HepG2 (cell line): Measurements from ENCODE around the gene BSG. TPM values are rescaled to one million over a fixed set of nuclear protein-coding genes. Genes with fewer than 3 reads are reported as not detected.
A peak's percentile ranks its signal among the peaks of the same experiment; 100 is the strongest.

ENCODE experiments used
- ARID4A ChIP-seq: sonication (generic); formaldehyde crosslinking; IDR thresholded peaks from 2 replicates; pipeline ENCODE4 v1.5.0; 2020; ENCODE audit warnings: mild to moderate bottlenecking, missing genetic modification reagents, borderline replicate concordance
- ATAD3A ChIP-seq: sonication (generic); formaldehyde crosslinking; IDR thresholded peaks from 2 replicates; pipeline ENCODE4 v1.4.0; 2020; ENCODE audit warnings: missing genetic modification reagents
- ATF5 ChIP-seq: sonication (generic); formaldehyde crosslinking; IDR thresholded peaks from 2 replicates; pipeline ENCODE4 v1.4.0; 2020; ENCODE audit warnings: mild to moderate bottlenecking, low read depth, missing genetic modification reagents
- BRCA1 ChIP-seq: sonication (generic); formaldehyde crosslinking; IDR thresholded peaks from 2 replicates; pipeline ENCODE4 v1.4.0; 2020; ENCODE audit warnings: missing genetic modification reagents
- CENPT ChIP-seq: sonication (generic); formaldehyde crosslinking; IDR thresholded peaks from 2 replicates; pipeline ENCODE4 v1.8.0; 2022; ENCODE audit warnings: low read depth, mild to moderate bottlenecking, moderate library complexity, missing genetic modification reagents
- ERF ChIP-seq: IDR thresholded peaks from 2 replicates; pipeline ENCODE4 v1.6.1; 2018; ENCODE audit warnings: missing biosample characterization, missing genetic modification reagents
- HNRNPLL ChIP-seq: fragments of 200-400 bp; formaldehyde crosslinking; IDR thresholded peaks from 2 replicates; pipeline ENCODE4 v1.6.1; 2017; ENCODE audit warnings: mild to moderate bottlenecking, low read depth, low read length; ENCODE audit not compliant: poor library complexity, severe bottlenecking
- KLF12 ChIP-seq: sonication (generic); formaldehyde crosslinking; IDR thresholded peaks from 2 replicates; pipeline ENCODE4 v1.4.0; 2020; ENCODE audit warnings: missing genetic modification reagents, borderline replicate concordance
- MATR3 ChIP-seq: sonication (generic); formaldehyde crosslinking; IDR thresholded peaks from 2 replicates; pipeline ENCODE4 v1.4.0; 2020; ENCODE audit warnings: missing genetic modification reagents
- MAX ChIP-seq: IDR thresholded peaks from 2 replicates; pipeline ENCODE4 v1.6.1; 2012; ENCODE audit warnings: inconsistent platforms
- MTA3 ChIP-seq: sonication (generic); formaldehyde crosslinking; IDR thresholded peaks from 2 replicates; pipeline ENCODE4 v1.4.0; 2020; ENCODE audit warnings: missing genetic modification reagents
- MXI1 ChIP-seq: IDR thresholded peaks from 3 replicates; pipeline ENCODE4 v1.6.1; 2012; ENCODE audit warnings: low read depth, low read length, inconsistent platforms, borderline replicate concordance
- PHF21A ChIP-seq: sonication (generic); formaldehyde crosslinking; IDR thresholded peaks from 2 replicates; pipeline ENCODE4 v1.5.0; 2020; ENCODE audit warnings: mild to moderate bottlenecking, missing genetic modification reagents
- PRPF4 ChIP-seq: fragments of 200-400 bp; formaldehyde crosslinking; IDR thresholded peaks from 2 replicates; pipeline ENCODE4 v1.6.1; 2016; ENCODE audit warnings: low read length, low read depth; ENCODE audit not compliant: poor library complexity, severe bottlenecking
- RXRB ChIP-seq: IDR thresholded peaks from 2 replicates; pipeline ENCODE4 v1.6.1; 2016; ENCODE audit warnings: borderline replicate concordance, missing genetic modification reagents, missing compliant biosample characterization
- SAP130 ChIP-seq: IDR thresholded peaks from 2 replicates; pipeline ENCODE4 v1.6.1; 2016; ENCODE audit warnings: low read depth
- TBL1XR1 ChIP-seq: fragments of 150-350 bp; IDR thresholded peaks from 2 replicates; pipeline ENCODE4 v1.6.1; 2014; ENCODE audit warnings: borderline replicate concordance, low read length; ENCODE audit not compliant: partially characterized antibody
- ZBTB38 ChIP-seq: sonication (generic); formaldehyde crosslinking; IDR thresholded peaks from 2 replicates; pipeline ENCODE4 v1.5.1; 2020; ENCODE audit warnings: mild to moderate bottlenecking, missing genetic modification reagents
- ZBTB7B ChIP-seq: sonication (generic); formaldehyde crosslinking; IDR thresholded peaks from 2 replicates; pipeline ENCODE4 v1.4.0; 2020; ENCODE audit warnings: missing genetic modification reagents
- ZFYVE20 ChIP-seq: sonication (generic); formaldehyde crosslinking; IDR thresholded peaks from 2 replicates; pipeline ENCODE4 v1.8.0; 2023; ENCODE audit warnings: low read depth, mild to moderate bottlenecking, moderate library complexity, missing genetic modification reagents, borderline replicate concordance
- ZNF839 ChIP-seq: sonication (generic); formaldehyde crosslinking; IDR thresholded peaks from 2 replicates; pipeline ENCODE4 v1.4.0; 2020; ENCODE audit warnings: missing genetic modification reagents, mild to moderate bottlenecking, borderline replicate concordance
- polyA plus RNA-seq, 8 experiments: library from polyadenylated mRNA; depleted of rRNA in 3 of 8; stranded (reverse) in 7 of 8; unstranded in 1 of 8; fragments of >200 nt; fragmentation: Illumina TruSeq in 4 of 8; extraction: Trizol in 4 of 8; gene quantifications; 2 replicates each; pipeline versions ENCODE4 v1.2.1 to v1.2.3, GENCODE V29; 2011 to 2016; ENCODE audit warnings: low read depth in 4 of 8, missing spikeins in 1 of 8, mixed read lengths in 1 of 8; ENCODE audit not compliant: insufficient read depth in 1 of 8
- total RNA-seq, 5 experiments: library from RNA; depleted of rRNA; stranded (reverse); fragments of >200 nt; fragmentation: Illumina TruSeq; extraction: Trizol; gene quantifications; 2 replicates each; pipeline ENCODE4 v1.2.3, GENCODE V29; 2016; ENCODE audit warnings: low read depth in 1 of 5
- TF ChIP-seq, protein P1 (sequence below): sonication (generic); formaldehyde crosslinking; IDR thresholded peaks from 2 replicates; pipeline ENCODE4 v1.4.0; 2020; ENCODE audit warnings: missing genetic modification reagents

Gene BSG
- total and polyA plus RNA-seq, 2 of the 13 experiments (the other 11 are each of a cell fraction or from before 2014, with no cell fraction given): 309 to 754 TPM

GRCh38 chr19:588093-588740, 15.8 kb downstream of the BSG start (continued):
- TF ChIP-seq CENPT (CRISPR knock-in tag): no peak
- peak; percentile 29 for TF ChIP-seq HNRNPLL
- no peak for TF ChIP-seq PHF21A (CRISPR knock-in tag)
- peak; percentile 47; the same call in 1 of the 2 replicates for TF ChIP-seq MAX
- TF ChIP-seq ARID4A (CRISPR knock-in tag): peak; percentile 53; the same call in 1 of the 2 replicates
- no peak for TF ChIP-seq MTA3
- TF ChIP-seq SAP130 (CRISPR knock-in tag): peak; percentile 44; the same call in 1 of the 2 replicates
- TF ChIP-seq ZNF839: no peak
- TF ChIP-seq MATR3 (CRISPR knock-in tag): no peak
- TF ChIP-seq KLF12 (CRISPR knock-in tag): no peak
- TF ChIP-seq RXRB (CRISPR knock-in tag): 0 out of 2 replicates have a peak, but pooled peaks have one; percentile 18
- TF ChIP-seq TBL1XR1: no peak
- no peak for TF ChIP-seq ATAD3A
- no peak for TF ChIP-seq ERF (CRISPR knock-in tag)
- TF ChIP-seq MXI1: peak; percentile 62; the same call in 1 of the 3 replicates
- TF ChIP-seq ZFYVE20 (CRISPR knock-in tag): no peak
- TF ChIP-seq BRCA1 (CRISPR knock-in tag): no peak
- TF ChIP-seq PRPF4: no peak
- TF ChIP-seq, protein P1, sequence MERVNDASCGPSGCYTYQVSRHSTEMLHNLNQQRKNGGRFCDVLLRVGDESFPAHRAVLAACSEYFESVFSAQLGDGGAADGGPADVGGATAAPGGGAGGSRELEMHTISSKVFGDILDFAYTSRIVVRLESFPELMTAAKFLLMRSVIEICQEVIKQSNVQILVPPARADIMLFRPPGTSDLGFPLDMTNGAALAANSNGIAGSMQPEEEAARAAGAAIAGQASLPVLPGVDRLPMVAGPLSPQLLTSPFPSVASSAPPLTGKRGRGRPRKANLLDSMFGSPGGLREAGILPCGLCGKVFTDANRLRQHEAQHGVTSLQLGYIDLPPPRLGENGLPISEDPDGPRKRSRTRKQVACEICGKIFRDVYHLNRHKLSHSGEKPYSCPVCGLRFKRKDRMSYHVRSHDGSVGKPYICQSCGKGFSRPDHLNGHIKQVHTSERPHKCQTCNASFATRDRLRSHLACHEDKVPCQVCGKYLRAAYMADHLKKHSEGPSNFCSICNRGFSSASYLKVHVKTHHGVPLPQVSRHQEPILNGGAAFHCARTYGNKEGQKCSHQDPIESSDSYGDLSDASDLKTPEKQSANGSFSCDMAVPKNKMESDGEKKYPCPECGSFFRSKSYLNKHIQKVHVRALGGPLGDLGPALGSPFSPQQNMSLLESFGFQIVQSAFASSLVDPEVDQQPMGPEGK: no peak; the same call in 1 of the 2 replicates
- TF ChIP-seq ZBTB38 (CRISPR knock-in tag): no peak
- peak; percentile 60; the same call in 1 of the 2 replicates for TF ChIP-seq ZBTB7B (CRISPR knock-in tag)
- TF ChIP-seq ATF5 (CRISPR knock-in tag): no peak
